Renal cortex interstitium (tissue), 11 donors: ENCODE data around the gene FDPS. TPM values are rescaled to one million over a fixed set of nuclear protein-coding genes. Genes with fewer than 3 reads are reported as not detected.
A peak's percentile ranks its signal among the peaks of the same experiment; 100 is the strongest.

ENCODE experiments used
- DNase-seq, 11 donors: peaks; one replicate each; pipeline ENCODE4 v3.0.0-alpha.2; 2013; ENCODE audit warnings: low read depth in 9 of 11, low spot score in 4 of 11; ENCODE audit errors: extremely low read depth in 1 of 11
- polyA plus RNA-seq, 3 donors: library from polyadenylated mRNA; unstranded; fragments of 120-200 nt; gene quantifications; one replicate each; pipeline ENCODE4 v1.2.1, GENCODE V29; 2013; ENCODE audit not compliant: insufficient read length in 3 of 3

Gene FDPS
- polyA plus RNA-seq, 3 donors, result 169 to 212 (median 174) TPM

DNA sequence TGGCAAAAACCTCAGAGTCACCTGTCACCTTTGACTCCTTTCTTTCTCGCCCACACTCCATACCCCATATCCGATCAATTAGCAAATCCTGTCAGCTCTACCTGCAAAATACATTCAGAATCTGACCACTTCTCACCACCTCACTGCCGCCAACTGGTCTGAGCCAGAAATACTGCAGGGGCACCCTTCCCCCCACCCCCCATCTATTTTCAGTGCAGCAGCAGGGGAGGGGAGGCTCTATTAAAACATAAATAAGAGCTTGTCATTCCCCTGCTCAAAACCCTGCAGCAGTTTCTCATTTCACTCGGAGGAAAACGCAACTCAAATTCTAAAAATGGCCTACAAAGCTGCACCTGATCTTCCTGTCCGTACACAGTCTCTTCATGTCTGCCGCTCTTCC lies 11.3 kb upstream of the FDPS start:
- DNase-seq, result no peak

DNA sequence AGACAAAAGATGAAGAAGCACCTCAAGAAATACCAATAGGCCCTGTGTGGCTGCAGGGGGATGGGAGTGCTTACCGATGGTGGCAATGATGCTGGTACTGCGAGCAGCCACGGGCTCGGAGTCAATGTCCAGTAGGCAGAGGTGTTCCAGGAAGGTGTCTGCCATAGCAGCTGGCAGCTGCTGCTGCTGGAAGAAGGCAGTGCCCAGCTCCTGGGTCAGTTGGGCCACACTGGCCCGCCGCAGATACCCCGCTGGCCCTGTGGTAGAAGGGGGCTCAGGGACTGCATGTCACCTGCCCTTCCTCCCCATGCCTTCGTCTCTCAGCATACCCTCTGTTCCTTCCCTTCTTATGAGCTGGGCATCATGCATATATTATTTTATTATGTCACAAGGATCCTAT lies 8.6 kb upstream of the FDPS start:
- DNase-seq, result no peak

DNA sequence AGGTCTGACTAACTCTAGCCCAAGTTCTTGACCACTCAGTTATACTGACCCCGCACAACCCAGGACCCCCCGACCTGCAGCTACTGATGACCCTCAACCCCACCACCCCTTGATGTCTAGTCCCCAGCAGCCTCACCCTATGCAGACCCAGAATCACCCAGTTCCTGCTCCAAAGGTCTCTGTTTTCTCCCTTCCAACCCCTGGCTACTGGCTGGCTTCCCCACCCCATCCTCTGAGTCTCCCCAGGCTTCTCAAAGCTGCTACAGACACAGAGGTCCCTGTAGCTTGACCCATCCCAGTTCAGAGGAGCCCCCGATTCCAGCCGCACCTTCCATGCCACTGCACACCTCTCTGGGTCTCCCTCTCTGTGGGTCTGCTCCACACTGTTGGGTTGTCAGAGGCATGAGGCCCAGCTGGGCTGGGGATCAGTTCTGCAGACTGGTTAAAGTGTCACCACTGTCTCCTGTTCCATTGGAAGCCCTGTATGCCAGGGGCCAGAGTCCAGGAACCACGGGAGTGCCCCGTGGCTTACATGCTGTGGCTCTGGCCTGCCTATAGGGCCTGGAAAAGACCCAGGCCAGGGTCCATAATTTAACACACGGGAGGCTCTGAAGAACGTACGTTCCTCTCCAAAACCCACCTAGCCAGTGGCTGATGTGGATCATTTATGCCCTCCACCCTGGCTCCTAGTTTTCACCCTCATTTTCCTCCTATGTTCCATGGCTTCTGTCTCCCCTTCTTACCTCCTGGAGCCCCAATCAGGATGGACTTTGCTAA lies 7.9 kb upstream of the FDPS start:
- DNase-seq, result no peak

DNA sequence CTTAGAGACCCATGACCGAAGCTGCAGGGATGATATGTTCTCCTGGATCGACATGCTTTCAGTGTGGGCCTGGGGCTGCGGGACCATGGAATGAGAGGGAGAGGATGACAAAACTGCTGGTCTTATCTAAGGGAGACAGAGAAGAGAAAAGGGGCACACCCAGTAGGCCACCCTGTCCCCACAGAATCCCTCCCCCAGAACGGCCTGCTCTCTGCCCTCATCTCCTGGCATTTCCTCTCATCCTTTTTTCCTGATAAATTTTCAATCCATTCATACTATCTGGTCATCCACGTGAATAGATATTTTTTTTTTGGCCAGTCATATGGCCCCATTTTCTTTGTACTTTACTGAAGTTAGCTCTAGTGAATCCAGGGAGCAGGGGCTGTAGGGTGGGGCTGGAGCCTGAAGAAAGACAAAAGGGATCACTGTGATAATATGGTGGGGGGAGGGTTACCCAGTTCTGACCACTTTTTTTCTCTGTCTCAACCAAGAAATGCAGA lies 7.3 kb upstream of the FDPS start, which contains the start of gene PKLR:
PKLR (minus strand) TSS at position 97 of the 500 bp plus-strand sequence; CDS start at position 54, 43 bp downstream.
- no peak for DNase-seq

DNA sequence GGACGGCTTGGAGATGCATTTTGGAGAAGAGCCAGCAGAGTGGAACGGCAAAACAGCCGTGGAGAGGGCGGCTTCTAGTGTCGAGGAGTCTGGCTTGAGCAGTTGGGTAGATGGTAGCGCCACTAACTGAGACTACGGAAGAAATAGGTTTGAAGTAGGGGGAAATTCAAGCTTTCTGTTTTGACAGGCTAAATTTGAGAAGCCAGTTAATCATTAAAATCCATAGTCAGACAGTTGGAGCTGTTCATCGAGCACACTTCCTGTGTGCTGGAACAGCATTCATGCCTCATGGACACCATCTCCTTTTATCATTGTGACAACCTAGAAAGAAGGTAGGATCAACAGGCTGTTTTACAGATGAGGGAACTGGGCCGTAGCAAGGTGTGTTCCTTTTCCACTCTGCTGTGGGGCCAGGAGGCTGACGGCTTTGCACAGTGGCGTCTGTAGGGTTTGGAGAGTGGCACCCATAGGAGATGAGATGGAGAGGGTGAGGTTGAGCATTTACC lies 4.1 kb upstream of the FDPS start:
- DNase-seq, result no peak

DNA sequence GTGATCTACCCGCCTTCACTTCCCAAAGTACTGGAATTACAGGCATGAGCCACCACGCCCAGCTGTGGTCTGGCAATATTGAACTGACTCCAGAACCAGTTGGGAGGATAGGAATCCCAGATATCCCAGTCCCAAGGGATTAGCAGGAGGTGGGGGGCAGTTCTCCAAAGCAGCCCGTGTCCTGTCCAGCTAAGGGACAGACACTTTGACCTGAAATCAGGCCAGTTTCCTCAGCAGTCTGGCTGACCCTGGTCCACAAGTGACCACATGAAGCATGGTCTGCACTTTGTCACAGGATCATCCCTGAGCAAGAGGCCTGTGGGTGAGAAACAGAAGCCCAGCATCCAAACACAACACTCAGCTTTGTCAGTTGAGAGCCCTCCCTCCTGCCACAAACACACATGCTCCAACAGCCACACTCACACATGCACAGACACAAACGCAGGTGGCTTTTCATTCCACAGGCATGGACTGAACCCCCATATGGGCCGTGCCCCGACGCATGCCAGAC lies 2.7 kb upstream of the FDPS start:
- DNase-seq, result no peak

DNA sequence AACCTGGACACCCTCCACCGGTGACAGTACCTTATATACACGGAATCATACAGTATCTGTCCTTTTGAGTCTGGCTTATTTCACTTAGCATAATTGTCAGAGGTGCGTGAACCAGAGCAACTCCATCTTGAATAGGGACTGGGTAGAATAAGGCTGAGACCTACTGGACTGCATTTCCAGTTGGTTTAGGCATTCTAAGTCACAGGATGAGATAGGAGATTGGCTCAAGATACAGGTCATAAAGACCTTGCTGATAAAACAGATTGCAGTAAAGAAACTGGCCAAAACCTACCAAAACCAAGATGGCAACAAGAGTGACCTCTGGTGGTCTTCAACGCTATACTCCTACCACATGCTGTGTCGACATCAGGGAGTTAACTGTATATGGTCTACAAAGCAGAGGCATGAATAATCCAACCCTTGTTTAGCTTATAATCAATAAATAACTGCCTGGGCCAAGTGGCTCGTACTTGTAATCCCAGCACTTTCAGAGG lies 1.4 kb upstream of the FDPS start:
- DNase-seq, result no peak

DNA sequence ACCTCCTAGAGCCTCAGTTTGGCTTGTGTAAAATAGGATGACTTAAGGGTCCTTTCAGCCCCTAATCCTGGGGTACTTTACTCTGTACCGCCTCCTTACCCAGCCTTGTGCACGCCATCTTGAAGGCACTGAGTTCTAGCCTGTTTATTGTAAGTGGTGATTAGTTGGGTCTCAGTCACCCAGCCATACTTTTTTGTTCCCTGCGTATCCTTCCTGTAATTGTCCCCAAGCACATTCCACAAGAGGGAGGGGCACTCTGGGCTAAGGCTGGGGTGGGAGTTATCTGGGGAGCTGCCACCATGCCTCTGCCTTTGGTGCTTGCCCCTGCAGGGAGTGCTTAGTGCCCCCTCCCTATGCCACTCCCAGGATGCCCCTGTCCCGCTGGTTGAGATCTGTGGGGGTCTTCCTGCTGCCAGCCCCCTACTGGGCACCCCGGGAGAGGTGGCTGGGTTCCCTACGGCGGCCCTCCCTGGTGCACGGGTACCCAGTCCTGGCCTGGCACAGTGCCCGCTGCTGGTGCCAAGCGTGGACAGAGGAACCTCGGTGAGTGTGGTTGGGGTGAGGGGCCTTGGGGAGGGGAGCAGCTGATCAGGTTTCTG lies 856 bp downstream of the FDPS start:
- DNase-seq, result no peak

DNA sequence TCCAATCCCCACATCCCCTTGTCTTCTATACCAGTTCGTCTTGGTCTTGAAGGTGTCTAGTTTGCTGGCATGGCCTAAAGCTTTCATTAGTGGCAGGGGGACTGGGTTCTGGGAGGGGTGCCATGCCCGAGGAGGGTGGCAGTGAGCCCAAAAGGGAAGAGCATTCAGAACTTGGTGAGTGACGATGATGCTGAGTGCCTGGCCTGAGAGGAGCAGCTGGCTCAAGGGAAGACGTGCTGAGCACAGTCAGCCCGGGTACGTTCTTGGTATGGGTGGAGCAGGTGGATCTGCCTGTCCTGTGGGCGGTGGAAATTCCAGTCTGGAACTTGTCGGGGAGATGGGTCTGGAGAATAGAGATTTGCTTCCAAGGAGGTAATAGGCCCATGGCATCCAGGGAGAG lies 4.6 kb downstream of the FDPS start:
- no peak for DNase-seq

DNA sequence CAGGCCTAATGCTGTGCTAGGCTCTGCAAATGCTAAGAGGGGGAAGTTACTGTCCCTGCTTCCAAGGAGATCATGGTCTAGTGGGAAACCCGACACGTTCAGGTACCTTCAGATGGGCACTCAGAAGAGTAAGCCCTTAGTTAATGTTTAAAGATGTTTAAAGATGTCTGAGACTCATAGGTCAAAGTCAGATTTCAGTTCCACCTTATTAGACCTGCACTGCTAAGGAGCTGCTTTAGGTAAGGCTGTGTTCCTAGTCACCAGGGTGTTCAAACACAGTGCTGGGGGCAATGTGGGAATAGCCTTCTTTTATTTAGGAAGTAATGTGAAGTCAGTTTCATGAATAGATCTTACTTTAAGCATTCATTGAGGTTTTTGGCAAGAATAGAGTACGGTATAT lies 8.3 kb downstream of the FDPS start:
- DNase-seq, result no peak

DNA sequence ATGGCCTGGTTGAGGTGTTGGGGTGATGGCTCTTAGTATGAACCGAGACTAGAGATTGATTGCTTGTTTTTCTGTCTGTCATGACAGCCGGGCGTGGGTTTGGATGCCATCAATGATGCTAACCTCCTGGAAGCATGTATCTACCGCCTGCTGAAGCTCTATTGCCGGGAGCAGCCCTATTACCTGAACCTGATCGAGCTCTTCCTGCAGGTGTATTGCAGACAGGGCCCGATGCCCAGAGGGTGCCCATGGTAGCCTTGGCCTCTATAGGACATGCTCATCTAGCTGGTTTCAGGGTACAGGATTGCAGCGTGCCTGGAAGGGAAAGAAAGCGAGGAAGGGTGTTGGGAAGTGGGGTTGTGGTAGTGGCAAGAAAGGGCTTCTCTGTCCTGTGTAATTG lies 9.4 kb downstream of the FDPS start:
- DNase-seq, result no peak

DNA sequence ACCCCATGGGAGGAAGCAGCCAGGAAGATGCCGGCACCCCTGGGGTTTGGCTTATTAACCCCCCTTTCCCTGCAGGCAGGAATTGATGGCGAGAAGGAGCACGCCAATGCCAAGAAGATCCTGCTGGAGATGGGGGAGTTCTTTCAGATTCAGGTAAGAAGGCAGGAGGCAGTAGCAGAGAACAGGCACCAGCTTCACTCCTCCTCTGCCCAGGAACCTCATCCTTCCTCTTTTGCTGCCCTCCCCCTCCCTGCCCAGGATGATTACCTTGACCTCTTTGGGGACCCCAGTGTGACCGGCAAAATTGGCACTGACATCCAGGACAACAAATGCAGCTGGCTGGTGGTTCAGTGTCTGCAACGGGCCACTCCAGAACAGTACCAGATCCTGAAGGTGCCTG lies 10.9 kb downstream of the FDPS start:
- DNase-seq, result no peak

DNA sequence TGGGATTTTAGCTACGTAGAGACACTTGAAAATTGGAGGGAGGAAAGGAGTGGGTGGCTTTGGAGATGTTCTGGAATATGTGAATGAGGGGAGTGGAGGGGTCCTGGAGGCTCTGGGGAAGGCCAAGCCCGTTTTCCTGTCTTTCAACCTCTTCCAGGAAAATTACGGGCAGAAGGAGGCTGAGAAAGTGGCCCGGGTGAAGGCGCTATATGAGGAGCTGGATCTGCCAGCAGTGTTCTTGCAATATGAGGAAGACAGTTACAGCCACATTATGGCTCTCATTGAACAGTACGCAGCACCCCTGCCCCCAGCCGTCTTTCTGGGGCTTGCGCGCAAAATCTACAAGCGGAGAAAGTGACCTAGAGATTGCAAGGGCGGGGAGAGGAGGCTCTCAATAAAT lies 11.6 kb downstream of the FDPS start:
- no peak for DNase-seq

DNA sequence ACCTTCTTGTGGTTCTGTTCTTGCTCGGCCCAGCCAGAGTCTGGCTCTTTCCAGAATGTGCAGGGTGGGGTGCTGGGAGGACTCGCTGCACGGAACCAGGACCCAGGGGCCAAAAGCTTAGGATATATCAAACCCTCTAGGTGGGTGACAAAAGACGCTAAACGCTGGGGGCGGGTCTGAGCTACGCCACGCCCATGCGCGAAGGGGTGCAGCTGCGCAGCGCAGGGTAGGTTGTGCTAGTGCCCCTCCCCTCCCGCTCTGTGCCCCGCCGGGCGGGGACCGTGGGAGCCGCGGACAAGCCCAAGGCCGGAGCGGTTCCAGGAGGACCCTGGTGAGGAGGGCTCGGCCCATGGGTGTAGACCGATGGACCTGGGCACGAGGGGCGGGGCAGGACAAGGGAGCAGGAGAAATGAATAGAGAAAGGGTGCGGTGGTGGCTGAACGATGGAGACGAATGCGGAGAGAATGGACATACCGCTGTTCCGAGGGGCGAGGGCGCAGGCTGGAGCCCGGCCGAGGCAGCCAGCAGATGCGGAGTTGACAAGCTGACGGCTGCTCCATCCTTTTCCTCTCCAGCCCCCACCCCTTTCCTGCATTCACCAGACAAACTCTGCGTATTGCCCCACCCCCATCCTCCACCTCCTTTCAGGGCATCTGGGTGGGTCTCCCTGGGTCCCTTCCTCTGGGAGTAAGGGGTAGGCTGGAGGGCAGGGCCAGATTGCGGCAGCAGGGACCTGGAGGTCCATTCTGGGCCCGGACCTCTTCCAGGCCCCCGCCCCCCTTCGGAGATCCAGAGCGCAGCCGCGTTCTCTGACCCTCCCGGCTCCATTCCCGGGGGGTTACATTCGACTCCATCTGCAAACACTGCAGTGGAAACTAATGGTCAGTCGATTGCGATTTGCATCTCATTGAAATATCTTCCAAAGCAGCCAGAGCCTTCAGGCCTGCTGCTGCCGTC lies 12.3 kb downstream of the FDPS start, which contains the start of gene RUSC1:
RUSC1 (plus strand) TSS at position 234 of the 957 bp plus-strand sequence. CDS start 880 bp downstream, outside the sequence.
- peak in 2 of 11 donors; percentile 63 to 70 for DNase-seq

DNA sequence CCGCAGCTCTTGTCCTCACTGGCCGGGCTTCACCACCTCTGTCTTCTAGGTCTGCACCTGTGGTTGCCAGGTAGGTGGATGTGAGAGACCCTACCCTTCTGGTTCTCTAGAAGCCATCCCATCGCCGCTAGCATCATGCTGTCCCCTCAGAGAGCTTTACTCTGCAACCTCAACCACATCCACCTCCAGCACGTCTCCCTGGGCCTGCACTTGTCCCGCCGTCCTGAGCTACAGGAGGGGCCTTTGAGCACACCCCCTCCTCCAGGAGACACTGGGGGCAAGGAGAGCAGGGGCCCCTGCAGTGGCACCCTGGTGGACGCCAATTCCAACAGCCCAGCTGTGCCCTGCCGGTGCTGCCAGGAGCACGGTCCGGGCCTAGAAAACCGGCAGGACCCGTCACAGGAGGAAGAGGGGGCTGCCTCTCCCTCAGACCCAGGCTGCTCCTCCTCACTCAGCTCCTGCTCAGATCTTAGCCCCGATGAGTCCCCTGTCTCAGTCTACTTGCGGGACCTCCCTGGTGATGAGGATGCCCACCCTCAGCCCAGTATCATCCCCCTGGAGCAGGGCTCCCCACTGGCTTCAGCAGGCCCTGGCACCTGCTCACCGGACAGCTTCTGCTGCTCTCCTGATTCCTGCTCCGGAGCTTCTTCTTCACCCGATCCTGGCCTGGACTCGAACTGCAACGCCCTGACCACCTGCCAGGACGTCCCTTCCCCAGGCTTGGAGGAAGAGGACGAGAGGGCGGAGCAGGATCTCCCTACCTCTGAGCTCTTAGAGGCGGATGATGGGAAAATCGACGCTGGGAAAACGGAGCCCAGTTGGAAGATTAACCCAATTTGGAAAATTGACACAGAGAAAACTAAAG lies 13.2 kb downstream of the FDPS start:
- no peak for DNase-seq

DNA sequence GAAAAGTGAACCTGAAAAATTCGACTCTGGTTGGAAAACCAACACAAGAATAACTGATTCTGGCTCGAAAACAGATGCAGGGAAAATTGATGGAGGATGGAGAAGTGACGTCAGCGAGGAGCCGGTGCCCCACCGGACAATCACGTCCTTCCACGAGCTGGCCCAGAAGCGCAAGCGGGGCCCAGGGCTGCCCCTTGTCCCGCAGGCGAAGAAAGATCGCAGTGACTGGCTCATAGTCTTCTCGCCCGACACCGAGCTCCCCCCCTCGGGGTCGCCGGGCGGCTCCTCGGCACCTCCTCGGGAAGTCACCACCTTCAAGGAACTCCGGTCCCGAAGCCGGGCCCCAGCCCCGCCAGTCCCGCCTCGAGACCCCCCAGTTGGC lies 13.9 kb downstream of the FDPS start:
- DNase-seq, result no peak

DNA sequence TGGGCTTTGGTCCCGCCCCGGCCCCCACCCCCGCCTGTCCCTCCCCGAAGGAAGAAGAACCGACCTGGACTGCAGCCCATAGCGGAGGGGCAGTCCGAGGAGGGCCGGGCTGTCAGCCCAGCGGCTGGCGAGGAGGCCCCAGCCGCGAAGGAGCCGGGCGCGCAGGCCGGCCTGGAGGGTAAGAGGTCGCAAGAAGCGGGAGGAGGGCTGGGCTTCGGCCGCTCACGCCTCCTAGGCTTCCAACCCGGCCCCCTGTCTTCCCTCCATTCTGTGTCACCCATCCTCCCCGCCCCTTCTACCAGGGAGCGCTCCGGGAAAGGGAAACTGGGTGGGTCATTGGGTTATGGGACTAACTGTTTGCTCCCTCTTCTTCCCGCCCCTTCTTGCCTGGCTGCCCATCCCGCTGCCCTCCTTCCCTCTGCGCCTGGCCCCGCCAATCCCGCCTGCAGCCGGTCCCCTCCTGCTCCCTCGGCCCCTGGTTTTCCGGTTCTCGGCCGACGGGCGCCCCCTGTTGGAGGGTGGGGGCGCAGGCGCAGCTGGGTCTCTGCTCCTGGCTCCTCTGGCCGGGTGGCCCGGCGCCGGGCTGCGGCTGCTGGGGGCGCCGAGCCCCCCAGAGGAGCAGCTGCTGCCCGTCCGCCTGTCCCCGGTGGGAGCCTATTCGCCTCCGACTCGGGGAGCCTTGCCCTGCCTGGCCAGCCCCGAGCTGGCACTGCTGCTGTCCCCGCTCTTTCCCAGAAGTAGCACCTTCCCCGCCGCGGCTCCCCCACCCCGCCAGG lies 14.5 kb downstream of the FDPS start:
- peak in 10 of 11 donors; percentile 77 to 90 (median 86) for DNase-seq
